ENCODE results near the gene FAM174C. TPM values are rescaled to one million over a fixed set of nuclear protein-coding genes. Genes with fewer than 3 reads are reported as not detected.

Gene FAM174C
- total and polyA plus RNA-seq, 7 donors, result 9.0 to 88.8 (median 18.1) TPM

- H3K4me1 ChIP-seq, result no peaks in the 10 kb centered on the region
- H3K36me3 ChIP-seq (ENCODE audit: insufficient read depth in 1 of 2, low read depth in 1 of 2), result no peaks in the 10 kb centered on the region
Observed at GRCh38 chr19:1293782-1294604, 18.7 kb downstream of the FAM174C start.

GRCh38 chr19:1294688-1295087 is 19.4 kb downstream of the FAM174C start:
- WGBS, 3 donors, result 64 to 68% (median 66%) methylated on average over 14 of the region's 14 CpGs
- ATAC-seq (no peak), DNase-seq (no peak)
- Histone ChIP-seq H3K27ac (no peak overlapping the region), H3K9me3 (no peaks in the 10 kb centered on the region), H3K4me3 (no peak overlapping the region), H3K4me1 (no peaks in the 10 kb centered on the region), H3K36me3 (ENCODE audit: insufficient read depth in 1 of 2, low read depth in 1 of 2) (no peaks in the 10 kb centered on the region), H3K27me3 (ENCODE audit: insufficient read depth in 3 of 3, low read length in 2 of 3) (peaks cover 0 to 68% (median 15%) of the 10 kb centered on the region in 3 donors)
- no peak for TF ChIP-seq CTCF (IDR thresholded peaks at IDR 0.05)
- intact Hi-C loops (cut with DNase I), result no loop called here

More at GRCh38 chr19:1293782-1294604, 18.7 kb downstream of the FAM174C start:
- no peak overlapping the region for H3K27ac ChIP-seq
- peaks cover 0 to 73% (median 17%) of the 10 kb centered on the region in 3 donors for H3K27me3 ChIP-seq (ENCODE audit: insufficient read depth in 3 of 3, low read length in 2 of 3)
- 66 to 76% (median 68%) methylated on average over 33 to 35 of the region's 35 CpGs for WGBS, 3 donors
- DNase-seq (no peak), ATAC-seq (no peak)
- no peak for TF ChIP-seq CTCF (IDR thresholded peaks at IDR 0.05)
- H3K4me3 ChIP-seq, result no peak overlapping the region
- H3K9me3 ChIP-seq, result no peaks in the 10 kb centered on the region
- intact Hi-C loops (cut with DNase I), result no loop called here

GRCh38 chr19:1295169-1296012 is 20.1 kb downstream of the FAM174C start:
- 6 to 13% (median 12%) methylated on average over 54 to 82 of the region's 82 CpGs for WGBS, 3 donors
- peak in 3 of 4 donors; percentile 28 to 49 (median 47) for ATAC-seq
- no peaks in the 10 kb centered on the region for H3K4me1 ChIP-seq
- intact Hi-C loops (cut with DNase I), result no loop called here
- H3K27ac ChIP-seq, result no peak overlapping the region
- no peak for DNase-seq
- peak overlapping the region; percentile 39 for H3K4me3 ChIP-seq
- H3K27me3 ChIP-seq (ENCODE audit: insufficient read depth in 3 of 3, low read length in 2 of 3), result peaks cover 0 to 63% (median 15%) of the 10 kb centered on the region in 3 donors
- no peaks in the 10 kb centered on the region for H3K36me3 ChIP-seq (ENCODE audit: insufficient read depth in 1 of 2, low read depth in 1 of 2)
- no peak for TF ChIP-seq CTCF (IDR thresholded peaks at IDR 0.05)
- H3K9me3 ChIP-seq, result no peaks in the 10 kb centered on the region

GRCh38 chr19:1296078-1296477 is 20.7 kb downstream of the FAM174C start:
- 69 to 72% (median 72%) methylated on average over 11 to 13 of the region's 13 CpGs for WGBS, 3 donors
- DNase-seq (no peak), ATAC-seq (no peak)
- Histone ChIP-seq H3K27me3 (ENCODE audit: insufficient read depth in 3 of 3, low read length in 2 of 3) (peaks cover 0 to 62% (median 17%) of the 10 kb centered on the region in 3 donors), H3K27ac (no peak overlapping the region), H3K4me3 (no peak overlapping the region), H3K9me3 (no peaks in the 10 kb centered on the region), H3K4me1 (no peaks in the 10 kb centered on the region), H3K36me3 (ENCODE audit: insufficient read depth in 1 of 2, low read depth in 1 of 2) (no peaks in the 10 kb centered on the region)
- no peak for TF ChIP-seq CTCF (IDR thresholded peaks at IDR 0.05)
- intact Hi-C loops (cut with DNase I), result no loop called here
